Activated CD4-positive, alpha-beta memory T cell treated with anti-CD3 and anti-CD28 coated beads for 36 hours (primary cell): Measurements from ENCODE around the gene VPS39. TPM values are rescaled to one million over a fixed set of nuclear protein-coding genes. Genes with fewer than 3 reads are reported as not detected.

ENCODE experiments used
- CTCF ChIA-PET: fragments of 350-600 bp; sonication (Branson Sonifier 250); formaldehyde crosslinking; loops from one replicate; lab custom pipeline; 2021; ENCODE audit warnings: antibody characterized with exemption, inconsistent platforms; lab: Charles Lee
- POLR2A ChIA-PET: fragments of 350-600 bp; sonication (Branson Sonifier 250); formaldehyde crosslinking; loops from one replicate; lab custom pipeline; 2021; ENCODE audit warnings: antibody characterized with exemption; lab: Charles Lee
- DNase-seq: peaks from one replicate; pipeline ENCODE4 v3.0.0-alpha.2; 2020
- H3K27ac Mint-ChIP-seq: one replicate; pipeline ENCODE4 v1.8.0; 2021; ENCODE audit warnings: mixed read lengths
- H3K27me3 Mint-ChIP-seq: one replicate; pipeline ENCODE4 v1.8.0; 2021; ENCODE audit warnings: mixed read lengths
- H3K36me3 Mint-ChIP-seq: one replicate; pipeline ENCODE4 v1.8.0; 2021; ENCODE audit warnings: mixed read lengths
- H3K4me1 Mint-ChIP-seq: one replicate; pipeline ENCODE4 v1.8.0; 2021; ENCODE audit warnings: low read depth, mixed read lengths
- H3K4me3 Mint-ChIP-seq: one replicate; pipeline ENCODE4 v1.8.0; 2021; ENCODE audit warnings: mild to moderate bottlenecking, mixed read lengths
- H3K9me3 Mint-ChIP-seq: one replicate; pipeline ENCODE4 v1.8.0; 2021; ENCODE audit warnings: mixed read lengths
- intact Hi-C: fragments of 100-400 bp; cut with micrococcal nuclease; formaldehyde crosslinking; loops from one replicate; pipeline ENCODE4 v1.15.1; 2023
- total RNA-seq, 2 experiments: library from RNA; stranded (reverse); gene quantifications; one replicate each; pipeline ENCODE4 v1.2.3, GENCODE V29; 2021

VPS39 gene
- total RNA-seq, 2 experiments from 2014 or later, result 52.6 to 57.8 TPM

DNA sequence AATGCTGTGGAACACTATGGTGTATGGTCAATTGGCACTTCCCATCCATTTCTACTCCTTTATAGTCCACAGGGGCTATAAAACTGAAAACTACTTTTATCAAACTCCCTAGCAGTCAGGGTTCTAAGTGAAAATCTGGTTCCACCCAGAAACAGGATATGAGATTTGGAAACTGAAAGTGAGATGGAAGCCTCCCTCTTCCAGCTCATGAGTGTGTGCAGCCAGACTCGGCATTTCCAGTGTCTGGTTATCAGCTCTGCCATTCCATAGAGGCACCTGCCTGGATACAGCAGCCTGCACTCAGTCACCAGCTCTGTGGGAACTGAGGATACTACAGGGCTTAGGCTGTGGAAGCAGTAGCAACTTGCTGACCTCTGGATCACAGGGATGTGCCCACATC is 37.0 kb downstream of the VPS39 start:
- H3K36me3 Mint-ChIP-seq, result peaks cover 56% of the 10 kb centered on the region
- peak overlapping the region; percentile 15 for H3K27ac Mint-ChIP-seq
- no peak for DNase-seq
- H3K27me3 Mint-ChIP-seq, result no peaks in the 10 kb centered on the region
- no peaks in the 10 kb centered on the region for H3K9me3 Mint-ChIP-seq
- H3K4me3 Mint-ChIP-seq, result no peak overlapping the region
- ChIA-PET CTCF (interaction anchor here (0.7 kb wide), 1 partner anchor 33 kb away, joined by 3 read pairs; no protein-coding TSS in a partner anchor), POLR2A (no interaction called here)
- peaks cover 12% of the 10 kb centered on the region for H3K4me1 Mint-ChIP-seq
- intact Hi-C loops, result no loop called here

DNA sequence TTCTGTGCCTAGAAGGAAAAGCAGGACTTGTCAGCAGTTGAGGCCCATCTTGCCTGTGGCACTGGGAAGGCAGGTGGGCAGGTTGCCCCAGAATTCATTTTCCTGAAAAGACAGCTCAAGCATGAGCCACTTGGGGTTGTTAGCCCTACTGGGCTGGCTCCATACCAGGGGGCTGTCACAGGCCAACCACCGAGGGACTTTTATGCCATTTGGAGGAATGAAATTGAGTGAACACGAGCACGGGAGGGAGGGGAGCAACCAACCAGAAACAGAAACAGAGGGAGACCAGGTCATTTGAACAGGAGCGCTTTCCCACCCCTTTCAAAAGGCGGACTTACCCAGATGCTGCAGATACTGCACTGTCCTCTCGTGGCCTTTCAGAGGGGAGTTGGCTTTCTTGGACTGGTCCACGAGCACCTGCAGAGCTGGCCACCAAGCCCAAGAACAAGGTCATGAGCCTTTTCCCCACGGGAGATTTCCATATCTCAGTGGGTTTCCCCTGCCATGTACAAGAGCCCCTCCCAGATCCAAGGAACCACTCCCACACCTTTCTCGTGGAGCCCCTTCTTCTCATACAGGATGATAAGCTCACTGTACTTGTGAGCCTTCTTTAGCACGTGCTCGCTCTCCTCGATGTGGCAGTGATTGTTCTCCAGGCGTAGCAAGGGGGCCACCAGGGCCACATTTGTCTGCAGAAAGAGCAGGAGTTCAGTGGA is 41.7 kb downstream of the VPS39 start:
- H3K27me3 Mint-ChIP-seq, result no peaks in the 10 kb centered on the region
- peak overlapping the region; percentile 18 for H3K27ac Mint-ChIP-seq
- POLR2A ChIA-PET, result interaction anchor here (0.5 kb wide), 1 partner anchor 13 kb away, joined by 3 read pairs; no protein-coding TSS in a partner anchor
- intact Hi-C loops, result no loop called here
- H3K9me3 Mint-ChIP-seq, result no peaks in the 10 kb centered on the region
- CTCF ChIA-PET, result interaction anchor here (0.5 kb wide), 1 partner anchor 33 kb away, joined by 3 read pairs; no protein-coding TSS in a partner anchor
- DNase-seq, result no peak
- H3K36me3 Mint-ChIP-seq, result peaks cover 50% of the 10 kb centered on the region
- H3K4me1 Mint-ChIP-seq, result peaks cover 6% of the 10 kb centered on the region
- H3K4me3 Mint-ChIP-seq, result no peak overlapping the region

DNA sequence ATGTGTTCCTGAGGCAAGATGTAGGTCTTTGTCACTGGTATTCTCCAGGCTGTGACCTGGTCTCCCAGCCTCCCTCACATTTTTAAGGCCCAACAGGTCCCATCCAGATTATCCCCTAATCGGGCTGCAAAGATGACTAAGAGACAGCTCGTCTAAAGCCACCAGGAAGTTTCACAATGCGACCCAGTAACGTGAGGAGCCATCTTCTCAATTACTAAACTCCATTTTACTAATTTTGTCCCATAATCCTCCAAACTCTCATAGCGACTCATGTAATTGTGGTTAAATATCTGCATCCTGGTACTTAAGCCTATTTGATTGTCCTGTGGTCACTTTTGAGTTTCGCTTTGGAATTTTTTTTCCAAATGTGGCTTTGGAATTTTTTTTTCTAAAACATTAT is 43.0 kb downstream of the VPS39 start:
- intact Hi-C loops, result no loop called here
- Mint-ChIP-seq H3K4me1 (no peaks in the 10 kb centered on the region), H3K36me3 (peaks cover 48% of the 10 kb centered on the region), H3K9me3 (no peaks in the 10 kb centered on the region), H3K27me3 (no peaks in the 10 kb centered on the region), H3K27ac (no peak overlapping the region), H3K4me3 (no peak overlapping the region)
- DNase-seq, result no peak
- ChIA-PET POLR2A (no interaction called here), CTCF (interaction anchor here (0.5 kb wide), 1 partner anchor 98 kb away, joined by 3 read pairs; no protein-coding TSS in a partner anchor)

DNA sequence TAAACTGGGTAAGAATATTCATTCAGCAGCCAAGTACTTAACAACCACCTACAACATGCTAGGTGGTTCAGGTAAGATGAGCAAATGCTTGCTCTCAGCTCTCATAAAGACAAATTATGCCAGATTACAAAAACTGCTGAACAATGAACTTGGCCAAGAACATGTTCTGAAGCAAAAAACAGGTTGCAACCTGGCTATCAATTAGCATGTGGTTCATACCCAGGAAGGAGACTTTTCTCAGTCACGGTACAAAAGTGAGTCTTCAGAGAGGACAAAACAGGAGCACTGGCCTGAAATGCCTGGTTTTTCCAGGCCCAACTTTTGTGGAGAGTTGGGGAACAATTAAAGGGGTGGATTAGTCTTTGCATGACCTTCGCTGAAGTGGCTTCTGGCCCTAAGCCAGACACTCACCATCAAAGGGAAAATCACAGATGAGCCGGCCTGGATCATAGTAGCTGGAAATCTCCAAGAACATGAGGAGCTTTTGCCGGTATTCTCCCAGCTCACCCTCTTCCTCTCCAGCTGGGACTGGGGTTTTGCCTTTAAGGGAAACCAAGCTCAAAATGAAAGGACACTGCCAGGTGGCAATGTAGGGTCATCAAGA is 44.1 kb downstream of the VPS39 start:
- POLR2A ChIA-PET, result no interaction called here
- Mint-ChIP-seq H3K9me3 (no peaks in the 10 kb centered on the region), H3K4me1 (no peaks in the 10 kb centered on the region), H3K4me3 (no peak overlapping the region), H3K27me3 (no peaks in the 10 kb centered on the region), H3K36me3 (peaks cover 54% of the 10 kb centered on the region), H3K27ac (no peak overlapping the region)
- CTCF ChIA-PET, result no interaction called here
- intact Hi-C loops, result no loop called here
- no peak for DNase-seq

DNA sequence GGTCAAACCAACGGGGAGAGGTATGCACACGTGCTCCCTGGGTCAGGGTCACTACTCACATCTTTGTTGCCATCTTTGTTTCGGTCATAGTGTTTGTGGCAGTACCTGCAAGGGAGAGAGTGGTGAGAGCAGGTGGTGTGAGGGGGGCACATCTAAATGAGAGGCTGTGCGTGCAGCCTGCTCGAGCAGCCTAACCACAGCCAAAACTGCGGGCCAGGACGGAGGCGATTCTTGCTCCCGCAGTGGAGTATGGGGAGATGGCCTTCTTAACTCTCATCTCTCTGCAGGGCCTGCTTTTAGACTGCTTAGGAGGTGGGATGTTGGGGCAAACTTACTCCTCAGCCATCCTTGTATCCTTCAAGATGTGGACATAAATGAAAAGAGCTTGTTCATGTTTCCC is 44.8 kb downstream of the VPS39 start:
- ChIA-PET POLR2A (no interaction called here), CTCF (interaction anchor here (0.6 kb wide), 1 partner anchor 302 kb away, joined by 3 read pairs; no protein-coding TSS in a partner anchor)
- peaks cover 58% of the 10 kb centered on the region for H3K36me3 Mint-ChIP-seq
- DNase-seq, result no peak
- no peaks in the 10 kb centered on the region for H3K27me3 Mint-ChIP-seq
- intact Hi-C loops, result no loop called here
- no peaks in the 10 kb centered on the region for H3K9me3 Mint-ChIP-seq
- H3K27ac Mint-ChIP-seq, result no peak overlapping the region
- no peak overlapping the region for H3K4me3 Mint-ChIP-seq
- H3K4me1 Mint-ChIP-seq, result no peaks in the 10 kb centered on the region

DNA sequence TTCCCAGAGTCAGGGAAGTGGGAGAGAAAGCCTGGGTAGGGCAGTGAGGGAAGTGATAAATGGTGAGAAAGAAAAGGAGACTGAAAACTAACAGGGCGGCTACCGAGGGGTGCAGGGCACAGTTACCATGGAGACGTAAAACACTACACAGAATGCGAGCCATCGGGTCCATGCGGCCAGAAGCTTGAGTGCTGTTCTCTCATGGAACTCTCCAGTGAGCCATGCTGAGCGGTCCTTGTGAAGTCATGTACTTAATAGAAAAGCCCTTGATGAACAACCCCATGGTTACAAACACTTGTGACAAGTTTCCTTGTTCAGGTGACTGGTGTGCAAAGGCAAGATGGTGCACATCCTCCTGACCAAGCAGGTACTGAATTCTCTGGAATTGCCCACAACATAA is 48.0 kb downstream of the VPS39 start:
- H3K27me3 Mint-ChIP-seq, result no peaks in the 10 kb centered on the region
- no peak for DNase-seq
- no peaks in the 10 kb centered on the region for H3K4me1 Mint-ChIP-seq
- POLR2A ChIA-PET, result no interaction called here
- H3K27ac Mint-ChIP-seq, result no peak overlapping the region
- CTCF ChIA-PET, result no interaction called here
- no peaks in the 10 kb centered on the region for H3K9me3 Mint-ChIP-seq
- H3K36me3 Mint-ChIP-seq, result peaks cover 33% of the 10 kb centered on the region
- intact Hi-C loops, result no loop called here
- H3K4me3 Mint-ChIP-seq, result no peak overlapping the region

DNA sequence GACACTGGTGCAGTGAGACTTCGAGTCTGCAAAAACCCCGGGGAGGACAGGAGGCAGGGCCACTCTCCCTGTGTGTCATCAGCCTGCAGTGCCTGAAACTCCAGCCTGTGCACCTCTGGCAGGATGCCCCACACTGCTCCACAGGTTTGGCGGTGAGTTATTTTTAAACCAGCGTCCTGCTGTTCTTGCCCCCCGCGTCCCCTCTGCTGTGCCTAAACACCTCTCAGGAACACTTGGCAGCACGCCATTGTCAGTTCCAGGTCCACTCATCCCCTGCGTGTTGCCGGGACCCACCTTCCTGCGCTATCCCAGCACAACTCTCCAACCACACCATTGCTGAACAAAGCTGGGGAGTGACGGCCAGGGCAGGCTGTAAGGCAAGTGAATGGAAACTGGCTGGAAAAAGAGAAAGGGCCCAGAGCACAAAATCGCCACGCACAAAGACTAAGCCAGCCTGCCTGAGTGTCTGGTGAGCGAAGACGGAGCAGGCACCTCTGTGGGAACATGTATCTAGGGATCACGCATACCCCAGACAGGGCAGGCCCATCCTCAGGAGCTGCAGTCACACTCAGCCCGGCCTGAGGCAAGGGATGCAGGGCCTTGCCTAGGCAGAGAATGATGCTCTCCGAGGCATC is 48.6 kb downstream of the VPS39 start:
- Mint-ChIP-seq H3K27ac (no peak overlapping the region), H3K4me1 (no peaks in the 10 kb centered on the region), H3K4me3 (no peak overlapping the region), H3K9me3 (no peaks in the 10 kb centered on the region), H3K36me3 (peaks cover 26% of the 10 kb centered on the region), H3K27me3 (no peaks in the 10 kb centered on the region)
- intact Hi-C loops, result no loop called here
- CTCF ChIA-PET, result no interaction called here
- no peak for DNase-seq
- POLR2A ChIA-PET, result no interaction called here

DNA sequence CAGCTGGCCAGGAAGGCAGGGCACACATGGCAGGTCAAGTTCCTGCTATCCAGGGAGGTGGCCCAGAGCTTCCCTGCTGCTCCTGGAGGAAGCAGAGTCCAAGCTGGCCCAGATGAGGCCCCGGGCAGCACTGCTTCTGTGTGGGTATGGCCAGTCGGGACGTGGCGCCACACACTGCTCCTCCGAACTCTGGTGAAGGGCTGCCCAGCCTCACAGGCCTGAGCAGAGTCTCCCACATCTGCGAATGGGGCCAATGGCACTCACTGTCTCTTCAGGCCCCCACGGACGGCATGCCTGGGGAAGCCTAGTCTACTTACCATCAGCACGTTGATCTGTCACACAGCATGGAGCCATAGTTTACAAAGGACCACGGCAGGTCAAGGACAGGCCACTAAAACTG is 49.2 kb downstream of the VPS39 start:
- ChIA-PET POLR2A (no interaction called here), CTCF (no interaction called here)
- intact Hi-C loops, result no loop called here
- Mint-ChIP-seq H3K36me3 (peaks cover 23% of the 10 kb centered on the region), H3K4me1 (no peaks in the 10 kb centered on the region), H3K9me3 (no peaks in the 10 kb centered on the region), H3K27ac (no peak overlapping the region), H3K27me3 (no peaks in the 10 kb centered on the region), H3K4me3 (no peak overlapping the region)
- no peak for DNase-seq

DNA sequence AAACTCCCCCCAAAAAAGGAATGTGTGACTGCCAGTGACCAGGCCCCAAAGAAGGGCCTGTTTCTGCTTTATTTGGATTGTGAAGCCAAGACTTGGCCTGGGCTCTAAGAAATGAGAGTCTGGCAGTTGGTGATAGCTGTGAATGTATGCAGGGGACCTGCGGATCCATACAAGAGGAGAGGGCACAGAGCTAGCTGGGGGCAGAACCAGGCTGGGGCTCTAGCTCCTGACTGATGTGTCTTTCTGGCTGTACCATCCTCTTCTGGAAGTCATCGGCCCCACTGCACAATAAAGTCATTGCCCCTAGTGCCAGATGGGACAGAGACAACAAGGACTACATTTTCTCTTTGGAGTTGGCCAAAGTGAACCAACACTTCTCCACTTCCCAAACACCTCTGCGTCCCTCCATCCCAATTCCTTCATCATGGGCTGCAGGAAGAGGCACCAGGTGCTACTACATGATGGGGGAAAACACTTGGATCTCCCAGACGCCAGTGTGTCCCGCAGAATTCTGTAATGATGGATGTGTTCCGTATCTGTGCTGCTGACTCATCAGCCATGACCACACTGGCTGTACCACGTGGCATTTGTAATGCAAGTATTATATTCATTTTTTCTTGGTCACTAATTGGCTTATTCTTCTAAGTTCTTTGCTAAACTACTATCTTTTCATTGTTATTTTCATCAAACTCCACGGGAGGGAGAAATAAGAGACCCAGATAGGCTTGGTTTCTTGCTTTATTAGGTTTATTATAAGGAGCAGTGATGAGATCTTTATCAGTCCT is 49.9 kb downstream of the VPS39 start:
- no peak overlapping the region for H3K4me3 Mint-ChIP-seq
- intact Hi-C loops, result no loop called here
- no peak for DNase-seq
- H3K4me1 Mint-ChIP-seq, result no peaks in the 10 kb centered on the region
- no peak overlapping the region for H3K27ac Mint-ChIP-seq
- no peaks in the 10 kb centered on the region for H3K27me3 Mint-ChIP-seq
- peaks cover 19% of the 10 kb centered on the region for H3K36me3 Mint-ChIP-seq
- CTCF ChIA-PET, result no interaction called here
- POLR2A ChIA-PET, result no interaction called here
- H3K9me3 Mint-ChIP-seq, result no peaks in the 10 kb centered on the region

DNA sequence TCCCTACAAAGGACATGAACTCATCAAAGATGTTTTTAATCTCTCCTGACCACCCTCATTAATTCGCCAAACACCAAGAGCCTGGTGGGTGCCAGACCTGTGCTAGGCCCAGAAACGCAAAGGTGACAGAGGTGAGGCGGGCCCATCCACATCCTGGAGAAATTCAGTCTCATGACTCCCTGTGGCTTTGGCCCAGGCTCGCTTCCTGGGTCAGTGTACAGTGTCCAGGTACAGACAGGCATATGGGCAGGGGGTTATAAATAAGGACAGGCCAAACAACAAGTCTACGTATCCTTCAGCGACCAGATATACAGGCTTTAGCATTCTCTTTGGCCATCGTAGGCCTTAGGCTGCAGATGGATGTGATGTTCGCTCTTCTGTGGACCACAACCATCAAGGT is 50.7 kb downstream of the VPS39 start:
- ChIA-PET CTCF (no interaction called here), POLR2A (no interaction called here)
- H3K9me3 Mint-ChIP-seq, result no peaks in the 10 kb centered on the region
- peaks cover 18% of the 10 kb centered on the region for H3K36me3 Mint-ChIP-seq
- H3K4me3 Mint-ChIP-seq, result no peak overlapping the region
- DNase-seq, result no peak
- H3K4me1 Mint-ChIP-seq, result no peaks in the 10 kb centered on the region
- no peak overlapping the region for H3K27ac Mint-ChIP-seq
- intact Hi-C loops, result no loop called here
- H3K27me3 Mint-ChIP-seq, result no peaks in the 10 kb centered on the region

DNA sequence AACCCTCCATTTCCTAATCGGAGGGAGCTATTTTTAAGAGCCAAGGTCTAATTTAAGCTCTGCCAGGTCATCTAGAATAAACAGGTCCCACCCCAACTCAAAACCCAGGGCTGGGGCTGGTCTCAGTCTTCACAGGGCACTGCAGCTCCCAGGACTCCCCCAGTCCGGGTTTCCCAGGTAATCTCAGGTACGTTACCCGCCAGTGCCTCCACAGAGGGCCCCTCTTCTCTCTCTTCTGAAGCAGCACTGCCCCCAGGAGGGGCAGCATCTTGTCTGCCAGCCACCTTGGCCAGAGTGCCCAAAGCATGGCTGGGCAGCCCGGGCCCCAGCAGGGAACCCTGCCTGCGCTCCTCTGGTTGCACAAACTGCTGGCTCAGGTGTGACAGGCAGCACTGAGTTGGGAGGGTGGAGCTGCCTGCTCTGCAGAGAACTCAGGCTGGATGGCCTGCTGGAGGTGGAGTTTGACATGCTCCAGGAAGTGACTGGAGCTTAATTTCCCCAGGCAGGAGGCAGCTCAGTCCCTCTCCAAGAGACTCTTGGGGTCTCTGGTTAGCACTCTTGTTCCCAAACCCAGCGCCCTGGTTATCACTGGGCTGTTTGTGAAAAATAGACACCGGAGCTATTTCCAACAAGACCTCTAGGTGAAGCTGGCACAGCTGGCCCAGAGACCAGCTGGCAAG is 51.7 kb downstream of the VPS39 start, which contains the start of gene PLA2G4F:
TSS of gene PLA2G4F (minus strand) at position 394 of the 680 bp plus-strand sequence. CDS start at position 307, 87 bp downstream.
- no peak for DNase-seq
- Mint-ChIP-seq H3K4me3 (no peak within 1 kb of the TSS), H3K27me3 (no peaks in the 10 kb centered on the region), H3K27ac (no peak within 1 kb of the TSS), H3K9me3 (no peaks in the 10 kb centered on the region), H3K4me1 (no peaks in the 10 kb centered on the region), H3K36me3 (peaks cover 13% of the 10 kb centered on the region)
- intact Hi-C loops, result no loop called here
- CTCF ChIA-PET, result interaction anchor here (2.2 kb wide), 1 partner anchor 18 kb away, joined by 8 read pairs; no protein-coding TSS in a partner anchor
- POLR2A ChIA-PET, result no interaction called here
